Measurements from ENCODE around the gene FICD. TPM values are rescaled to one million over a fixed set of nuclear protein-coding genes. Genes with fewer than 3 reads are reported as not detected.

FICD gene
- polyA plus RNA-seq, 1 donor from 2014 or later, result 1.5 TPM

DNA sequence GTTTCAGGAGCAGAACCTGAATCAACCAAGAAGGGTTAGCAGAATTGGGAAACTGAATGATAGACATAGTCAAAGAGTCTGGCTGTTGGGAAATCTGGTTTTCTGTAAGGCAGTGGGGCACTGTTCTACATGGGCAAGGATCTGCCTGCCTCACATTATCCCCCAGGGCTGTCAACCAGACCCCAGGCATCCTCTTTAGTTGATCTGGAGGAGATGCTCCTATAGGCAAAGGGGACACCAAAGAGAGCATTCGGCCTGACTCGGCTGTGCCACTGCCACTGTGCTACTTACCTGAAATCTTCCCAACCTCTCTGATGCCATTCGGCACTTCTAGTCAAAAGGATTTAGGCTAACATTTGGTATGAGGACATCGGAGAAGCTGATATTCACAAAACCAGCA is 51.4 kb downstream of the FICD start:
- H3K27ac ChIP-seq (ENCODE audit: low read length), result no peak overlapping the region
- peaks cover 10% of the 10 kb centered on the region for H3K79me2 ChIP-seq (replicated peaks; ENCODE audit: insufficient read depth, low read length)
- peaks cover 3% of the 10 kb centered on the region for H3F3A ChIP-seq (ENCODE audit: insufficient read depth, low read length, poor library complexity, severe bottlenecking)
- no peak overlapping the region for H2AFZ ChIP-seq (ENCODE audit: low read depth, low read length)
- no peaks in the 10 kb centered on the region for H3K27me3 ChIP-seq (ENCODE audit: insufficient read depth, low read depth, low read length)
- H3K9me2 ChIP-seq (ENCODE audit: insufficient read depth, low read length), result no peaks in the 10 kb centered on the region
- no peak overlapping the region for H3K4me2 ChIP-seq (ENCODE audit: low read length)
- no peaks in the 10 kb centered on the region for H4K20me1 ChIP-seq (ENCODE audit: insufficient read depth)
- TF ChIP-seq EP300 (conservative IDR thresholded peaks at IDR 0.05; ENCODE audit: poor library complexity, severe bottlenecking), result no peak
- TF ChIP-seq SMC3 (conservative IDR thresholded peaks at IDR 0.05; ENCODE audit: poor library complexity), result no peak
- TF ChIP-seq TAF1 (IDR thresholded peaks at IDR 0.05; ENCODE audit: low read depth), result no peak
- no peak for TF ChIP-seq RAD21 (conservative IDR thresholded peaks at IDR 0.05)
- no peak for TF ChIP-seq MXI1 (conservative IDR thresholded peaks at IDR 0.05; ENCODE audit: poor library complexity, severe bottlenecking)
- no peak for TF ChIP-seq POLR2AphosphoS5 (IDR thresholded peaks at IDR 0.05)
- no peak for TF ChIP-seq EZH2 (IDR thresholded peaks at IDR 0.05; ENCODE audit: borderline replicate concordance, insufficient read depth, low read length, poor library complexity, severe bottlenecking)
- no peak for TF ChIP-seq CTCF (IDR thresholded peaks at IDR 0.05; ENCODE audit: poor library complexity, severe bottlenecking)
- no peak for TF ChIP-seq REST (IDR thresholded peaks at IDR 0.05; ENCODE audit: borderline replicate concordance)
- peaks cover 3% of the 10 kb centered on the region for H3K36me3 ChIP-seq (ENCODE audit: insufficient read depth, low read length)
- H3K4me3 ChIP-seq (ENCODE audit: low read length), result no peak overlapping the region
- H3K9ac ChIP-seq (ENCODE audit: low read length), result no peak overlapping the region
- H3K9me3 ChIP-seq (ENCODE audit: low read length), result no peaks in the 10 kb centered on the region

- no peaks in the 10 kb centered on the region for H3K9me3 ChIP-seq (ENCODE audit: low read length)
- peaks cover 3% of the 10 kb centered on the region for H3K36me3 ChIP-seq (ENCODE audit: insufficient read depth, low read length)
- no peak for TF ChIP-seq TAF1 (IDR thresholded peaks at IDR 0.05; ENCODE audit: low read depth)
- TF ChIP-seq CTCF (IDR thresholded peaks at IDR 0.05; ENCODE audit: poor library complexity, severe bottlenecking), result no peak
- TF ChIP-seq SMC3 (conservative IDR thresholded peaks at IDR 0.05; ENCODE audit: poor library complexity), result no peak
- TF ChIP-seq MXI1 (conservative IDR thresholded peaks at IDR 0.05; ENCODE audit: poor library complexity, severe bottlenecking), result no peak
- TF ChIP-seq RAD21 (conservative IDR thresholded peaks at IDR 0.05), result no peak
- no peak for TF ChIP-seq REST (IDR thresholded peaks at IDR 0.05; ENCODE audit: borderline replicate concordance)
- TF ChIP-seq EZH2 (IDR thresholded peaks at IDR 0.05; ENCODE audit: borderline replicate concordance, insufficient read depth, low read length, poor library complexity, severe bottlenecking), result no peak
- TF ChIP-seq POLR2AphosphoS5 (IDR thresholded peaks at IDR 0.05), result no peak
- TF ChIP-seq EP300 (conservative IDR thresholded peaks at IDR 0.05; ENCODE audit: poor library complexity, severe bottlenecking), result no peak
- H3K9me2 ChIP-seq (ENCODE audit: insufficient read depth, low read length), result no peaks in the 10 kb centered on the region
- peaks cover 10% of the 10 kb centered on the region for H3K79me2 ChIP-seq (replicated peaks; ENCODE audit: insufficient read depth, low read length)
- no peaks in the 10 kb centered on the region for H3F3A ChIP-seq (ENCODE audit: insufficient read depth, low read length, poor library complexity, severe bottlenecking)
- H2AFZ ChIP-seq (ENCODE audit: low read depth, low read length), result no peak overlapping the region
- H3K27me3 ChIP-seq (ENCODE audit: insufficient read depth, low read depth, low read length), result no peaks in the 10 kb centered on the region
- H4K20me1 ChIP-seq (ENCODE audit: insufficient read depth), result no peaks in the 10 kb centered on the region
- H3K9ac ChIP-seq (ENCODE audit: low read length), result no peak overlapping the region
- no peak overlapping the region for H3K4me2 ChIP-seq (ENCODE audit: low read length)
- no peak overlapping the region for H3K27ac ChIP-seq (ENCODE audit: low read length)
- H3K4me3 ChIP-seq (ENCODE audit: low read length), result no peak overlapping the region
Measured at GRCh38 chr12:108567406-108568337, 52.6 kb downstream of the FICD start.

All from neural cell (in vitro differentiated cells).